ENCODE data around the gene TPRX1.

Gene TPRX1

DNA sequence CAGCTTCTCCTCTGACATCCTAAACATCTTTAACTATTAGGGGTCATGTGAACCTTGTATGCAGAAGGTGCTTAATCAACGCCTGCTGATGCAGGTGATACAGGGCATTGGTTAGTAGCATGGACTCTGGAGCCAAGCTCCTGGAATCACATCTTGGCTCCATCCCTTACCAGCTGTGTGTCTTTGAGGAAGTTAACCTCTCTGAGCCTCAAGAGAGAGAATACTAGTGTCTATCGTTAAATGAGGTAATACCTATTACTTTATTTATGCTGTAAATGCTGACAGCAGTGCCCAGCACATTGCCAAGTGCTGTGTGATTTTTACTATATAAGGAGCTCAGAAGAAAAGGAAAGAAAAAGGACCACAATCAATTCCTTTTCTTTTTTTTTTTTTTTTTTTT, 37.0 kb downstream of the TPRX1 start:
- no peak overlapping the region for H3K4me2 ChIP-seq (ENCODE audit: low read length)
- no peak overlapping the region for H3K4me3 ChIP-seq (ENCODE audit: low read length)
- H3K9me3 ChIP-seq (ENCODE audit: control insufficient read depth, insufficient read depth, low read length) = no peaks in the 10 kb centered on the region
- H3K9me2 ChIP-seq (replicated peaks; ENCODE audit: control insufficient read depth, low read length) = no peaks in the 10 kb centered on the region
- no peaks in the 10 kb centered on the region; the same call in 1 of the 2 replicates for H3K27me3 ChIP-seq (ENCODE audit: control insufficient read depth, low read length)
- H3K27ac ChIP-seq (ENCODE audit: low read depth, low read length) = no peak overlapping the region
- H4K20me1 ChIP-seq (ENCODE audit: control insufficient read depth, insufficient read depth, low read depth, low read length) = no peaks in the 10 kb centered on the region
- no peaks in the 10 kb centered on the region for H3K36me3 ChIP-seq (ENCODE audit: control insufficient read depth, low read length)
- TF ChIP-seq EZH2phosphoT487 (IDR thresholded peaks at IDR 0.05; ENCODE audit: borderline replicate concordance, low read length) = no peak
- TF ChIP-seq, protein P1, sequence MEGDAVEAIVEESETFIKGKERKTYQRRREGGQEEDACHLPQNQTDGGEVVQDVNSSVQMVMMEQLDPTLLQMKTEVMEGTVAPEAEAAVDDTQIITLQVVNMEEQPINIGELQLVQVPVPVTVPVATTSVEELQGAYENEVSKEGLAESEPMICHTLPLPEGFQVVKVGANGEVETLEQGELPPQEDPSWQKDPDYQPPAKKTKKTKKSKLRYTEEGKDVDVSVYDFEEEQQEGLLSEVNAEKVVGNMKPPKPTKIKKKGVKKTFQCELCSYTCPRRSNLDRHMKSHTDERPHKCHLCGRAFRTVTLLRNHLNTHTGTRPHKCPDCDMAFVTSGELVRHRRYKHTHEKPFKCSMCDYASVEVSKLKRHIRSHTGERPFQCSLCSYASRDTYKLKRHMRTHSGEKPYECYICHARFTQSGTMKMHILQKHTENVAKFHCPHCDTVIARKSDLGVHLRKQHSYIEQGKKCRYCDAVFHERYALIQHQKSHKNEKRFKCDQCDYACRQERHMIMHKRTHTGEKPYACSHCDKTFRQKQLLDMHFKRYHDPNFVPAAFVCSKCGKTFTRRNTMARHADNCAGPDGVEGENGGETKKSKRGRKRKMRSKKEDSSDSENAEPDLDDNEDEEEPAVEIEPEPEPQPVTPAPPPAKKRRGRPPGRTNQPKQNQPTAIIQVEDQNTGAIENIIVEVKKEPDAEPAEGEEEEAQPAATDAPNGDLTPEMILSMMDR (IDR thresholded peaks at IDR 0.05; ENCODE audit: low read depth, low read length, poor library complexity, severe bottlenecking) = no peak
- no peaks in the 10 kb centered on the region for H3F3A ChIP-seq (ENCODE audit: control insufficient read depth, insufficient read depth)
- H3K4me1 ChIP-seq (ENCODE audit: control insufficient read depth, low read length) = peaks cover 5% of the 10 kb centered on the region; the same call in 1 of the 2 replicates
- H3K79me2 ChIP-seq (ENCODE audit: control insufficient read depth, low read length) = no peaks in the 10 kb centered on the region

DNA sequence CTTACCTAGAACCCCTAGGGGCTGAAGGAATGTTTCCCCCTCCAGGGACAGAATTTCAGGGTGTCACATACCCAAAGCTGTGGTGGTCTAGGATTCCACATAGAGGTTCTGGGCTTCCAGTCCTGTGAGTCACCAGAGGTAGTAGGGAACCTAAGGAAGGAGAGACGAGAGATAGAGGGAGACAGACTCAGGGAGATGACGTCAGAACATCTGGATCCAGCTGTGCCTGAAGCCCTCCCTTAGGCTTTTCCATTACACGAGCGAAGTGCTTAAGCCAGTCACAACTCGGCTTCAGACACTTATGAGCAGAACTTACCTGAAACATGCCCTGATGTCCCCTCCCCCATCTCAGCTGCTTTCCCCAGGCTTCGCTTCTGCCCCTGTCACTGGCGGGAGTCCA, 37.7 kb downstream of the TPRX1 start:
- H3K4me3 ChIP-seq (ENCODE audit: low read length) = no peak overlapping the region
- no peaks in the 10 kb centered on the region for H3K36me3 ChIP-seq (ENCODE audit: control insufficient read depth, low read length)
- H3K27me3 ChIP-seq (ENCODE audit: control insufficient read depth, low read length) = no peaks in the 10 kb centered on the region; the same call in 1 of the 2 replicates
- no peak overlapping the region for H3K27ac ChIP-seq (ENCODE audit: low read depth, low read length)
- H4K20me1 ChIP-seq (ENCODE audit: control insufficient read depth, insufficient read depth, low read depth, low read length) = no peaks in the 10 kb centered on the region
- no peak overlapping the region for H3K4me2 ChIP-seq (ENCODE audit: low read length)
- H3K9me3 ChIP-seq (ENCODE audit: control insufficient read depth, insufficient read depth, low read length) = no peaks in the 10 kb centered on the region
- TF ChIP-seq EZH2phosphoT487 (IDR thresholded peaks at IDR 0.05; ENCODE audit: borderline replicate concordance, low read length) = no peak
- TF ChIP-seq, protein P1 (IDR thresholded peaks at IDR 0.05; ENCODE audit: low read depth, low read length, poor library complexity, severe bottlenecking) = no peak
- no peaks in the 10 kb centered on the region for H3K9me2 ChIP-seq (replicated peaks; ENCODE audit: control insufficient read depth, low read length)
- peaks cover 5% of the 10 kb centered on the region; the same call in 1 of the 2 replicates for H3K4me1 ChIP-seq (ENCODE audit: control insufficient read depth, low read length)
- H3K79me2 ChIP-seq (ENCODE audit: control insufficient read depth, low read length) = no peaks in the 10 kb centered on the region
- no peaks in the 10 kb centered on the region for H3F3A ChIP-seq (ENCODE audit: control insufficient read depth, insufficient read depth)

DNA sequence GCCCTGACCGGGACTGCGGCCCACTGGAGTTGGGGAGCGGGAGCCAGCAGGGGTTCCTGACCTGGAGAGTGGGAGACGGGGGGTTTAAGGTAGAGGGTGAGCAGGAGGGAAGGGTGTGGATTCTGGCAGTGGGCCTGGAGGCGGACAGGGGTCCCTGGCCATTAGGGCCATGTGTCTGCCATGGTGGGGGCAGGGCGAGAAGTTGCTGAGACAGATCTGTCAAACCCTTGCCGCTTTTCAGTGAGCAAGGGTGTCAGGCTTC, 38.1 kb downstream of the TPRX1 start:
- no peak overlapping the region for H3K4me3 ChIP-seq (ENCODE audit: low read length)
- TF ChIP-seq EZH2phosphoT487 (IDR thresholded peaks at IDR 0.05; ENCODE audit: borderline replicate concordance, low read length) = no peak
- TF ChIP-seq, protein P1 (IDR thresholded peaks at IDR 0.05; ENCODE audit: low read depth, low read length, poor library complexity, severe bottlenecking) = no peak
- no peaks in the 10 kb centered on the region for H3K9me3 ChIP-seq (ENCODE audit: control insufficient read depth, insufficient read depth, low read length)
- H3K9me2 ChIP-seq (replicated peaks; ENCODE audit: control insufficient read depth, low read length) = no peaks in the 10 kb centered on the region
- H3K36me3 ChIP-seq (ENCODE audit: control insufficient read depth, low read length) = no peaks in the 10 kb centered on the region
- H3K27me3 ChIP-seq (ENCODE audit: control insufficient read depth, low read length) = no peaks in the 10 kb centered on the region; the same call in 1 of the 2 replicates
- H3K27ac ChIP-seq (ENCODE audit: low read depth, low read length) = no peak overlapping the region
- H3K79me2 ChIP-seq (ENCODE audit: control insufficient read depth, low read length) = no peaks in the 10 kb centered on the region
- peaks cover 5% of the 10 kb centered on the region; the same call in 1 of the 2 replicates for H3K4me1 ChIP-seq (ENCODE audit: control insufficient read depth, low read length)
- H3K4me2 ChIP-seq (ENCODE audit: low read length) = no peak overlapping the region
- no peaks in the 10 kb centered on the region for H4K20me1 ChIP-seq (ENCODE audit: control insufficient read depth, insufficient read depth, low read depth, low read length)
- no peaks in the 10 kb centered on the region for H3F3A ChIP-seq (ENCODE audit: control insufficient read depth, insufficient read depth)

All from DOHH2 (cell line).